NCI-H524 (cell line): ENCODE data around the gene ASCC1.
A peak's percentile ranks its signal among the peaks of the same experiment; 100 is the strongest.
"Not testable (repeated sequence)": the region's sequence is repeated elsewhere in the genome, so short reads cannot be mapped to it uniquely, and the experiment has no call there.

Source experiments
- DNase-seq, 2 experiments: peaks; one replicate each; lab custom pipeline; 2025; lab: John Stamatoyannopoulos, UW

The ASCC1 gene

GRCh38 chr10:72171175-72171630 lies 44.9 kb downstream of the ASCC1 start:
- no peak for DNase-seq

GRCh38 chr10:72170733-72171132 lies 45.3 kb downstream of the ASCC1 start:
- no peak for DNase-seq

GRCh38 chr10:72170263-72170662 lies 45.8 kb downstream of the ASCC1 start:
- no peak for DNase-seq

GRCh38 chr10:72167118-72167517 lies 49.0 kb downstream of the ASCC1 start:
- DNase-seq, result no peak

GRCh38 chr10:72164617-72165016 lies 51.5 kb downstream of the ASCC1 start:
- DNase-seq, result no peak

- DNase-seq, result no peak
These were observed 53.1 kb downstream of the ASCC1 start for GRCh38 chr10:72162978-72163377.

- DNase-seq, result no peak
These were observed 57.9 kb downstream of the ASCC1 start for GRCh38 chr10:72158176-72158575.

GRCh38 chr10:72156223-72156622 lies 59.9 kb downstream of the ASCC1 start:
- DNase-seq, result no peak

GRCh38 chr10:72152286-72152685 lies 63.8 kb downstream of the ASCC1 start:
- DNase-seq, result no peak

GRCh38 chr10:72150746-72151478 lies 65.2 kb downstream of the ASCC1 start:
- DNase-seq, result not testable (repeated sequence)

- DNase-seq, result not testable (repeated sequence)
These were observed 68.8 kb downstream of the ASCC1 start for GRCh38 chr10:72147324-72147584.

- DNase-seq, result no peak
These were observed 69.3 kb downstream of the ASCC1 start for GRCh38 chr10:72146559-72147323.

GRCh38 chr10:72146071-72146470 lies 70.0 kb downstream of the ASCC1 start:
- DNase-seq, result peak in 1 of 2 experiments; percentile 28

GRCh38 chr10:72145657-72146056 lies 70.4 kb downstream of the ASCC1 start:
- DNase-seq, result no peak

- DNase-seq, result no peak
These were observed 75.2 kb downstream of the ASCC1 start for GRCh38 chr10:72140850-72141249.

- DNase-seq, result no peak
These were observed 75.9 kb downstream of the ASCC1 start for GRCh38 chr10:72140174-72140573.

- no peak for DNase-seq
These were observed 78.5 kb downstream of the ASCC1 start for GRCh38 chr10:72137583-72137982.

GRCh38 chr10:72136225-72136624 lies 79.9 kb downstream of the ASCC1 start:
- not testable (repeated sequence) for DNase-seq

- DNase-seq, result no peak
These were observed 81.0 kb downstream of the ASCC1 start for GRCh38 chr10:72134785-72135767.

- no peak for DNase-seq
These were observed 82.6 kb downstream of the ASCC1 start for GRCh38 chr10:72133517-72133916.

- no peak for DNase-seq
These were observed 83.2 kb downstream of the ASCC1 start for GRCh38 chr10:72132854-72133253.

GRCh38 chr10:72127571-72127970 lies 88.5 kb downstream of the ASCC1 start:
- DNase-seq, result no peak
